DND-41 (cell line): ENCODE results near the gene LRRC8A.

Experiments used
- ATAC-seq: fragments of 200-7000 bp; cut with Tn5 transposase; 3 replicates; pipeline ENCODE4 v1.9.1; 2021; ENCODE audit warnings: low read depth; ENCODE audit not compliant: insufficient read depth
- DNase-seq: peaks from one replicate; pipeline ENCODE4 v3.0.0-alpha.2; 2020
- H2AFZ ChIP-seq: 2 replicates; pipeline ENCODE4 v1.6.0; 2012; ENCODE audit warnings: low read depth, low read length
- H3K27ac ChIP-seq: 2 replicates; pipeline ENCODE4 v1.5.1; 2012; ENCODE audit warnings: low read length, inconsistent platforms
- H3K27me3 ChIP-seq: fragments of 200-600 bp; sonication (generic); 2 replicates; pipeline ENCODE4 v1.6.0; 2012; ENCODE audit warnings: low read length, mild to moderate bottlenecking, inconsistent platforms; ENCODE audit not compliant: insufficient read depth, poor library complexity
- H3K36me3 ChIP-seq: 2 replicates; pipeline ENCODE4 v1.5.1; 2012; ENCODE audit warnings: low read length, inconsistent platforms; ENCODE audit not compliant: insufficient read depth
- H3K4me1 ChIP-seq: 2 replicates; pipeline ENCODE4 v1.5.1; 2012; ENCODE audit warnings: mild to moderate bottlenecking, low read length; ENCODE audit not compliant: insufficient read depth
- H3K4me2 ChIP-seq: 2 replicates; pipeline ENCODE4 v1.6.0; 2012; ENCODE audit warnings: mild to moderate bottlenecking, moderate library complexity, low read length, inconsistent platforms; ENCODE audit not compliant: insufficient read depth
- H3K4me3 ChIP-seq, 2 experiments: fragments of 200-600 bp in 1 of 2; shearing (Covaris generic) in 1 of 2; 2 replicates each; pipeline ENCODE4 v1.5.1; 2012 to 2016; ENCODE audit warnings: inconsistent platforms in 2 of 2, low read length in 2 of 2, mild to moderate bottlenecking in 2 of 2, low read depth in 1 of 2, moderate library complexity in 1 of 2
- H3K79me2 ChIP-seq: 2 replicates; pipeline ENCODE4 v1.6.0; 2012; ENCODE audit warnings: low read length, inconsistent platforms; ENCODE audit not compliant: insufficient read depth
- H3K9ac ChIP-seq: 2 replicates; pipeline ENCODE4 v1.6.0; 2012; ENCODE audit warnings: low read depth, mild to moderate bottlenecking, inconsistent platforms, low read length, moderate library complexity
- H3K9me3 ChIP-seq: 2 replicates; pipeline ENCODE4 v1.5.1; 2012; ENCODE audit warnings: low read length, moderate library complexity, mild to moderate bottlenecking, inconsistent platforms; ENCODE audit not compliant: insufficient read depth, severe bottlenecking
- H4K20me1 ChIP-seq: 2 replicates; pipeline ENCODE4 v1.6.0; 2012; ENCODE audit warnings: low read length; ENCODE audit not compliant: insufficient read depth
- EZH2 ChIP-seq: IDR thresholded peaks from 3 replicates; pipeline ENCODE4 v1.6.1; 2012; ENCODE audit warnings: borderline replicate concordance, low read depth, mild to moderate bottlenecking, moderate library complexity, low read length, inconsistent platforms; ENCODE audit not compliant: severe bottlenecking
- TF ChIP-seq, protein P1 (sequence below): IDR thresholded peaks from 2 replicates; pipeline ENCODE4 v1.5.1; 2012; ENCODE audit warnings: borderline replicate concordance, low read length, moderate library complexity, mild to moderate bottlenecking; ENCODE audit not compliant: poor library complexity, severe bottlenecking; ENCODE audit errors: extremely low read depth

LRRC8A gene

GRCh38 chr9:128885798-128886197 lies 3.9 kb downstream of the LRRC8A start:
- Histone ChIP-seq H3K27me3 (no peaks in the 10 kb centered on the region), H3K9ac (no peak overlapping the region), H3K79me2 (peaks cover 68% of the 10 kb centered on the region), H3K4me1 (peaks cover 17% of the 10 kb centered on the region), H3K27ac (no peak overlapping the region), H3K9me3 (no peaks in the 10 kb centered on the region), H3K36me3 (peaks cover 42% of the 10 kb centered on the region), H4K20me1 (peaks cover 16% of the 10 kb centered on the region), H3K4me2 (no peak overlapping the region), H3K4me3 (no peak overlapping the region), H2AFZ (no peak overlapping the region)
- ATAC-seq (no peak), DNase-seq (no peak)
- TF ChIP-seq EZH2: no peak
- TF ChIP-seq, protein P1, sequence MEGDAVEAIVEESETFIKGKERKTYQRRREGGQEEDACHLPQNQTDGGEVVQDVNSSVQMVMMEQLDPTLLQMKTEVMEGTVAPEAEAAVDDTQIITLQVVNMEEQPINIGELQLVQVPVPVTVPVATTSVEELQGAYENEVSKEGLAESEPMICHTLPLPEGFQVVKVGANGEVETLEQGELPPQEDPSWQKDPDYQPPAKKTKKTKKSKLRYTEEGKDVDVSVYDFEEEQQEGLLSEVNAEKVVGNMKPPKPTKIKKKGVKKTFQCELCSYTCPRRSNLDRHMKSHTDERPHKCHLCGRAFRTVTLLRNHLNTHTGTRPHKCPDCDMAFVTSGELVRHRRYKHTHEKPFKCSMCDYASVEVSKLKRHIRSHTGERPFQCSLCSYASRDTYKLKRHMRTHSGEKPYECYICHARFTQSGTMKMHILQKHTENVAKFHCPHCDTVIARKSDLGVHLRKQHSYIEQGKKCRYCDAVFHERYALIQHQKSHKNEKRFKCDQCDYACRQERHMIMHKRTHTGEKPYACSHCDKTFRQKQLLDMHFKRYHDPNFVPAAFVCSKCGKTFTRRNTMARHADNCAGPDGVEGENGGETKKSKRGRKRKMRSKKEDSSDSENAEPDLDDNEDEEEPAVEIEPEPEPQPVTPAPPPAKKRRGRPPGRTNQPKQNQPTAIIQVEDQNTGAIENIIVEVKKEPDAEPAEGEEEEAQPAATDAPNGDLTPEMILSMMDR: no peak

DNA sequence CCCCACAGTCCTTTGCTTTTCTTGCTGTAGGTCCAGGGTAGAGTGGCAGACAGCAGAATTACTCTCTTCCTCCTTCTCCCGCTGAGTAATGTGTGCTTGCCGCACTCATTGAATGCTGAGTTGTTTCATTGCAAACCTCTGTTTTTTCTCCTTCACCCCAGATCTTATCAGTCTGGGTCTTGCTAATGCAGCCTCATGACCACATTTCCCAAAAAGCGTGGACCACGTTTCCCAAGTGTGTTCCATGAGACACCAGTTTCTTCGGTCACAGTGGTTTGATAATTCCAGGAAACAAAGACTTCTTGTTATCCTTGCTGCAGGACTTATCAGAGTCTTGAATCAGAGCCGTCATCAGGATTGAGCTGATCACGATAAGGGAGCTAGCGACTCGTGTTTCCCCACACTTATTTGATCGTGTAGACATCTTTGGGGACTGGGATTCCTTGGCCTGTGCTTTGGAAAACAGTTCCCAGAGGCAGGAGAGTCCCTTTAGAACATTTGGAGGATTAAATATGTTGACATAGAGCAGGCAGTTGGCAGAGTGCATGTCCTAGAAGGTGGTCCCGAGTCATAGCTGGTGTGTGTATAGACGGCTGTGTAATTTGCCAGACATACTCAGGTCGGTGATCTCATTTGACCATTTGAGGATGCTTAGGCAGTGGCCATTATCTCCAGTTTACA lies 4.4 kb downstream of the LRRC8A start:
- no peak for TF ChIP-seq EZH2
- TF ChIP-seq, protein P1: no peak
- peaks cover 16% of the 10 kb centered on the region for H3K4me1 ChIP-seq
- peaks cover 66% of the 10 kb centered on the region for H3K79me2 ChIP-seq
- peaks cover 16% of the 10 kb centered on the region for H4K20me1 ChIP-seq
- no peaks in the 10 kb centered on the region for H3K27me3 ChIP-seq
- H3K9me3 ChIP-seq: no peaks in the 10 kb centered on the region
- no peak for ATAC-seq
- no peak overlapping the region for H3K4me2 ChIP-seq
- H3K27ac ChIP-seq: no peak overlapping the region
- no peak overlapping the region for H3K9ac ChIP-seq
- H2AFZ ChIP-seq: no peak overlapping the region
- H3K36me3 ChIP-seq: peaks cover 43% of the 10 kb centered on the region
- H3K4me3 ChIP-seq: no peak overlapping the region
- no peak for DNase-seq

GRCh38 chr9:128887049-128887448 lies 5.1 kb downstream of the LRRC8A start:
- Histone ChIP-seq H2AFZ (no peak overlapping the region), H3K79me2 (peaks cover 65% of the 10 kb centered on the region), H3K9ac (no peak overlapping the region), H3K27ac (no peak overlapping the region), H3K4me2 (no peak overlapping the region), H3K4me1 (peaks cover 16% of the 10 kb centered on the region), H4K20me1 (peaks cover 16% of the 10 kb centered on the region), H3K27me3 (no peaks in the 10 kb centered on the region), H3K36me3 (peaks cover 49% of the 10 kb centered on the region), H3K4me3 (no peak overlapping the region), H3K9me3 (no peaks in the 10 kb centered on the region)
- no peak for TF ChIP-seq EZH2
- TF ChIP-seq, protein P1: no peak
- ATAC-seq (no peak), DNase-seq (no peak)
